ENCODE measurements around the gene TTLL4.

TTLL4 gene

DNA sequence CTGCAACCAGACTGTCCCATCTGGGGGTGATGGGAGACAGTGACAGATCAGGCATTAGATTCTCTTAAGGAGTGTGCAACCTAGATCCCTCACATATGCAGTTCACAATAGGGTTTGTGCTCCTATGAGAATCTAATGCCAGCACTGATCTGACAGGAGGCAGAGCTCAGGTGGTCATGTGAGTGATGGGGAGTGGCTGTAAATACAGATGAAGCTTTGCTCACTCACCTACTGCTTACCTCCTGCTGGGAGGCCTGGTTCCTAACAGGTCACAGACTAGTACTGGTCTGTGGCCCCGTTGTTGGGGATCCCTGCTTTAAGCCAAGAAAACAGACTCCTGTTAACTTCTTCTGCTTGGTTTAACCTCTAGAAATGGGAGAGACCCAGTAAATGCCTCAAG, 74.5 kb downstream of the TTLL4 start:
- DNase-seq (ENCODE audit: low spot score): no peak

DNA sequence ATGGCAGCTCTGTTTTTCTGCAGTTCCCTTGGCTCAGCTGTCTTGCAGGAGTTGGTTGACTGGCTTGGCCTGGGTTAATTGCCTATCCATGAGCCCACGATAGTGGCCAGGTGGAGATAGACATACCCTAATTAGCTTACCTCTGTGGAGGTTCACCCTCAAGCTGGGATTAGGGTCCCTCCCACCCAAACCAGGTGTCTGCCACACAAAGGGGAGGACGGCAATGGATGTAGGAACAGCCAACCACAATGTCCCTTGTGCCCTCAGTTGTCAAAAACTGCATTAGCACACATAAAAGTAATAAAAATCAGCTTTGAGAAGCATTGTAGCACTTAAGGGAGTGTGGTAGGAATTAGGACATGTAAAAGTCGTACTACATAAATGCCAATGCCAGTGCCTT, 75.5 kb downstream of the TTLL4 start:
- DNase-seq (ENCODE audit: low spot score): no peak

DNA sequence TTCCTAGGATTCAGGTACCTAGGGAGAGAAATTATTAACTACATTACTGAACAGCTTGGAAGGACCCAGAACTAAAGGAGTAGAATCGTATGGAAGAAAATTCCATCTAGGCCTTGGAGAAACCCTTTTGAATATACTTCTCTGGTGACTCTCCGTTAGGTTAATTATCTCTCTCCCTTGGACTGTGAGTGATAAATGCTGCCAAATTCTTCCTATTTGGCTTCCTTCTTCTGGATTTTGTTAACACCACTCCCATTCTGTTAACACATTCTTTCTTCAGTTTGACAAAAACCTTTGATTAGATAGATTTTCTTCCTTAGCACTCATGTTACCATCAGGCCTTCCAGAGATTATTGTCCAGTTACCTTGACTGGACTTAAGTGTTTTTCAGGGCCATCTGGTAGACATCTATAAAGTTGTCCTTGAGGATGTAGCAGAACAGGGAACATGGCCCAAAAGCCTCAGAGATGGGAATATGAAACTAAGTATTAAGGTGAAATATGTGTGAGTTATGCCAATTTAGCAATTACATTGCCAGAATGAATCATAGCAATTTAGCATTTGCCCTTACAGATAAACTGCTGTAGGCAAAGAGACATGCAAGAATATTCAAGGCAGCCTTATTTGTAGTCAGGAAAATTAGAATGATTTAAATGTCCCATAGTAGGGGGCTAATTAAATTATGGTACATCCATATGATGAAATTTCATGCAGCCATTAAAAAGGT, 78.1 kb downstream of the TTLL4 start:
- no peak for DNase-seq (ENCODE audit: low spot score)

DNA sequence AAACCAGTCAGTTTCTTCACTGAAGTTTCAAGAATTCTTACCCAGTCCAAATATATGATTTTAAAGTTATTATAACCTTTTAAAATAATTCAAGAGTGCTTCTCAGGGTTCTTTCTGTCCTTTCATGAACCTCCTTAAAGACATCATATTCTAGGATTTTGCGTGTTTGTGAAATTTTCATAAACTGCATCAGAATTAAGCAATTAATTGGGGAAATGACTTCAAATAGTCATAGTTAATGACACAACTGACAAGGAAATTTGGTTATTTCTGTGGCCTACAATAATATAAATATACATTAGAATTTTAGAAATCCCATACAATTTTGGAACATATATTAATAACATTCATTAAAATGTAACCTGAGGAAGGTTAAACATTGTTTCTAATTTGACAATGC, 81.8 kb downstream of the TTLL4 start:
- DNase-seq (ENCODE audit: low spot score): no peak

DNA sequence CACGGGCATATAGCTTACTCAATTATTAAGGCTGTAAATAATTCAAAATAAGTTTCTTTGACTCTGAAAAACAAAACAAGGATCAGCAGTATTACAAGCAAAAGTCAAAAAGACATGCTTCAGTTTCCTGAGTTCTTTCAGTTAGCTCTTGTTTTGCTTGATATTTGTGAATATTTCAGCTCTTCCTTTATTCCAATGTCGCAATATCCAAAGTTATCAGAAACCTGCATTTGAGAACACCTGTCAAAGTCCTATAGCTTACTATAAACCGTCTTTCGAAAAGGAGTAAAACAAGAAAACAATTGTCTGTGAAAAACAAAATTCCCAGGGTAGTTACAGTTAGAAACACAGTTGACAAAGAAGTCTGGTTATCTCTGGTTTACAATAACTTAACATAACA, 86.1 kb downstream of the TTLL4 start:
- DNase-seq (ENCODE audit: low spot score): no peak

DNA sequence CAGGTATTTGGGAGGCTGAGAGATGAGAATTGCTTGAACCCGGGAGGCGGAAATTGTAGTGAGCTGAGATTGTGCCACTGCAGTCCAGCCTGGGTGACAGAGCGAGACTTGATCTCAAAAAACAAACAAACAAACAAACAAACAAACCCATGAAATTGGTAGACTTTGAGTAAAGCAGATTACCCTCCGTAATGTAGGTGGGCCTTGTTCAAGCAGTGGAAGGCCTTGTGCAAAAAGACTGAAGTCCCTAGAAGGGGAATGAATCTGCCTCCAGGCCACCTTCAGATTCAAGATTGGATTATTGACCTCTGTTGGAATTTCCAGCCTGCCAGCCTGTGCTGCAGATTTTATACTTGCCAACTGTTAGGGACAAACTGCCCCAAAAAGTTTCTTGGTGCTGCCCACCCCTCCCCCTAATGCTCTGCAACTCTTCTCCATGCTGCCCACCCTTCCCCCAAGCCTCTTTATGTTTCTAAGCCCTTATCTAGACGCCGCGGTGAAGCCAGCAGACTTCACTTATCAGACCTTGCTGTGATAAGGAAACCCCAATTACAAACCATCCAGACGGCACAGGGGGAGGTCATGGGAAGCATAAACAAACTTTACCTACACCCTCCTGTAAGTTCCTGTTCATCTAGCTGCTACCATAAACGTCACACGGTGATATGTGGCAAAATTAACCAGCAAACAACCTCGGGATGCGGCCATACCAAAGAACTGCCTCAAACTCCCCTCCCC, 88.3 kb downstream of the TTLL4 start:
- DNase-seq (ENCODE audit: low spot score): no peak

DNA sequence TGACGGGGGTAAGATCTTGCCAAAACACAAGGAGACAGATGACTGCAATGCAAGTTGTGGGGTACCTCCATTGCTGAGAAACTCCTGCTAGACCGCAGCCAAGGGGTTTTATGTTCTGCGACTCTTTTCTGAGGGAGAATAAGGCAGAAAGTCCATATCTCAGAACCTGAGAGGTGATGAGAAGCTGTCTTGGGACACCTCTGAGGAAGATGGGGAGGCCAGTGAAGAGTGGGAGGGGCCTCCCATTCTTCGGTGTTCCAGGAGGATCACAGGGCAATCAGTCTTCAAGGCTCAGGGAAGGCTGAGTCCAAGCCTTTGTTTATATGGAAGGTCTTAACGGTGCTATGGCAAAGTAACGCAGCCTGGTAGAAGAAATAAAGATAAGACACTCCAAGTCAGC, 89.4 kb downstream of the TTLL4 start:
- DNase-seq (ENCODE audit: low spot score): no peak

DNA sequence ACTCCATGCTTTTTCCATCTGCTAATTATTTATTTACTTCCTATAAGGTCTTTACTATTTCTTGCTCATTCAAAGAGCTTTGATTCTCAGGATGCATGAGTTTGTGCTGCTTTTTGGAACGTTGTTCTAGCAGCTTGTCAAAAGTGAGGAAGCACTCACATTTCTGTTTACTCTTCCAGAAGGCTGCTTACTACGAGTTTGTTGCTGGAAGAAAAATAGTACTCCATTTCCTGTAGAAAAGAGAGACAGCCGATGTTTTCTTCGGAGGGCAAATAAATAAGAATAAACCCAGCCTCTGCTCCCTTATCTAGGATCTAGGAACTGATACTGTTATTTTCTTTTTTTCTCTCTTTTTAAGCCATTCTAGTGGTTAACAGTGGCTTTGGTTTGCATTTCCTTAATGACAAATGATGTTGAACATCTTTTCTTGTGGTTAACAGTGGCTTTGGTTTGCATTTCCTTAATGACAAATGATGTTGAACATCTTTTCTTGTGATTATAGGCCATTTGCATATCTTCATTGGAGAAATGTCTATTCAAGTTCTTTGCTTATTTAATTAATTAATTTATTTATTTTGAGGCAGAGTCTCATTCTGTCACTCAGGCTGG, 91.9 kb downstream of the TTLL4 start:
- peak; percentile 10 for DNase-seq (ENCODE audit: low spot score)

DNA sequence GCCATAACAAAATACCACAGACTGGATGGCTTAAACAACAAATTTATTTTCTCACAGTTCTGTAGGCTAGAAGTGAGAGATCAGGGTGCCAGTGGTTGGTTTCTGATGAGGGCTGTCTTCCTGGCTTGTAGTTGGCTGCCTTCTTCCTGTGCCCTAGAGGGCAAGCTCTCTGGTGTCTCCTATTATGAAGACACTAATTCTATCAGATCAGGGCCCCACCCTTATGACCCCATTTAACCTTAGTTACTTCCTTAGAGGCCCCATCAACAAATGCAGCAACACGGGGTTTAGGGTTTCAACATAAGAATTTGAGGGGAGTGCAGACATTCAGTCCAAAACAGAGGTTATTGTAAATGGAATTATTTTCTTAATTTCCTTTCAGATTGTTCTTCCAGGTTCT, 94.2 kb downstream of the TTLL4 start:
- DNase-seq (ENCODE audit: low spot score): no peak

Data from CD4-positive, alpha-beta T cell treated with Interleukin-2 at 100 ng/mL for 4 hours (primary cell).